ENCODE measurements around the gene ARRB2. TPM values are rescaled to one million over a fixed set of nuclear protein-coding genes. Genes with fewer than 3 reads are reported as not detected.

ARRB2 gene
- polyA plus RNA-seq, 1 of the 3 experiments (the other 2 are of a cell fraction), result 24.6 TPM

GRCh38 chr17:4744999-4745969 lies 34.9 kb downstream of the ARRB2 start:
- no peaks in the 10 kb centered on the region for H3K79me2 ChIP-seq (ENCODE audit: insufficient read depth)
- peaks cover 58% of the 10 kb centered on the region for H3K27me3 ChIP-seq (ENCODE audit: insufficient read depth)
- ChIA-PET CTCF (interaction anchor here (1.2 to 1.9 kb wide), 4 partner anchors 9 to 179 kb away, joined by 3 to 9 read pairs (median 3); partner anchors contain the start of gene GLTPD2), POLR2A (no interaction called here)
- DNase-seq, result peak; percentile 61
- no peak overlapping the region for H3K4me2 ChIP-seq
- H2AFZ ChIP-seq (ENCODE audit: low read depth), result no peak overlapping the region
- 27% methylated on average over 33 of the region's 51 CpGs for WGBS (ENCODE audit: low lambda C conversion rate)
- no peaks in the 10 kb centered on the region for H4K20me1 ChIP-seq (ENCODE audit: insufficient read depth)
- H3K4me3 ChIP-seq (ENCODE audit: low read depth in 2 of 2, low read length in 1 of 2), result no peak overlapping the region
- H3K36me3 ChIP-seq (replicated peaks in 1 of 2; ENCODE audit: control insufficient read depth in 1 of 2, insufficient read depth in 2 of 2, low read length in 1 of 2), result no peaks in the 10 kb centered on the region
- no peak overlapping the region for H3K27ac ChIP-seq (ENCODE audit: low read depth in 2 of 2, low read length in 1 of 2)
- TF ChIP-seq MXI1 (IDR thresholded peaks at IDR 0.05; ENCODE audit: low read depth, low read length), result no peak
- TF ChIP-seq YY1 (IDR thresholded peaks at IDR 0.05; ENCODE audit: low read depth), result no peak
- no peak for TF ChIP-seq MAX (IDR thresholded peaks at IDR 0.05; ENCODE audit: low read depth)
- no peak for TF ChIP-seq SMC3 (IDR thresholded peaks at IDR 0.05; ENCODE audit: low read depth, low read length)
- TF ChIP-seq FOXJ3 (CRISPR knock-in tag; IDR thresholded peaks at IDR 0.05), result no peak
- no peak for TF ChIP-seq NFIC (IDR thresholded peaks at IDR 0.05; ENCODE audit: borderline replicate concordance)
- TF ChIP-seq POLR2AphosphoS5 (IDR thresholded peaks at IDR 0.05; ENCODE audit: low read depth, low read length), result no peak
- TF ChIP-seq MEF2A (IDR thresholded peaks at IDR 0.05; ENCODE audit: borderline replicate concordance, low read depth), result no peak
- no peak for TF ChIP-seq RCOR1 (IDR thresholded peaks at IDR 0.05; ENCODE audit: low read length)
- no peak for TF ChIP-seq CHD2 (IDR thresholded peaks at IDR 0.05; ENCODE audit: low read length, partially characterized antibody)
- no peak for TF ChIP-seq USF2 (IDR thresholded peaks at IDR 0.05; ENCODE audit: borderline replicate concordance, low read depth, low read length)
- TF ChIP-seq SIN3A (IDR thresholded peaks at IDR 0.05; ENCODE audit: borderline replicate concordance, low read depth, low read length), result no peak
- no peak for TF ChIP-seq CTCF (IDR thresholded peaks at IDR 0.05)
- TF ChIP-seq JUND (IDR thresholded peaks at IDR 0.05), result no peak
- no peak for TF ChIP-seq NRF1 (IDR thresholded peaks at IDR 0.05; ENCODE audit: low read depth, low read length)
- TF ChIP-seq REST (IDR thresholded peaks at IDR 0.05; ENCODE audit: low read depth, low read length), result no peak
- no peaks in the 10 kb centered on the region for H3K9me3 ChIP-seq
- H3K9ac ChIP-seq, result no peak overlapping the region
- H3F3A ChIP-seq (replicated peaks; ENCODE audit: insufficient read depth), result peaks cover 6% of the 10 kb centered on the region
- no peaks in the 10 kb centered on the region for H3K9me2 ChIP-seq
- H3K4me1 ChIP-seq (ENCODE audit: control insufficient read depth in 1 of 2, insufficient read depth in 2 of 2, low read depth in 1 of 2, low read length in 1 of 2), result no peaks in the 10 kb centered on the region; a peak in 1 of 4 replicates

Data from SK-N-SH (cell line).